ENCODE measurements around the gene LDAF1. TPM values are rescaled to one million over a fixed set of nuclear protein-coding genes. Genes with fewer than 3 reads are reported as not detected.

The LDAF1 gene
- total and polyA plus RNA-seq, 10 donors = 6.3 to 22.1 (median 12.0) TPM

DNA sequence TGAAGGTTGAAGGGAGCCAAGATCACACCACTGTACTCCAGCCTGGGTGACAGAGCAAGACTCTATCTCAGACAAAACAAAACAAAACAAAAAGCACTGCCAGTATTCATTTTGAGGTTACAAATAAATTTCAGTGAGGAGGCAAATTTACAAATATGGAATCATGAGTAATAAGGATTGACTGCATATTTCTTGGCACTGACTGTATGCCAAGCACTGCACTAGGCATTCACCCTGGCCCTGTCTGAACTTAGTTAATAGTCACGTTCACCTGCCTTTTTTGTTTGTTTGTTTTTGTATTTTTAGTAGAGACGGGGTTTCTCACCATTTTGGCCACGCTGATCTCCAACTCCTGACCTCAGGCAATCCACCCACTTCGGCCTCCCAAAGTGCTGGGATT, 5.1 kb downstream of the LDAF1 start:
- TF ChIP-seq POLR2A (IDR thresholded peaks at IDR 0.05) (no peak), POLR2AphosphoS5 (IDR thresholded peaks at IDR 0.05) (no peak)
- TF ChIP-seq, protein P1, sequence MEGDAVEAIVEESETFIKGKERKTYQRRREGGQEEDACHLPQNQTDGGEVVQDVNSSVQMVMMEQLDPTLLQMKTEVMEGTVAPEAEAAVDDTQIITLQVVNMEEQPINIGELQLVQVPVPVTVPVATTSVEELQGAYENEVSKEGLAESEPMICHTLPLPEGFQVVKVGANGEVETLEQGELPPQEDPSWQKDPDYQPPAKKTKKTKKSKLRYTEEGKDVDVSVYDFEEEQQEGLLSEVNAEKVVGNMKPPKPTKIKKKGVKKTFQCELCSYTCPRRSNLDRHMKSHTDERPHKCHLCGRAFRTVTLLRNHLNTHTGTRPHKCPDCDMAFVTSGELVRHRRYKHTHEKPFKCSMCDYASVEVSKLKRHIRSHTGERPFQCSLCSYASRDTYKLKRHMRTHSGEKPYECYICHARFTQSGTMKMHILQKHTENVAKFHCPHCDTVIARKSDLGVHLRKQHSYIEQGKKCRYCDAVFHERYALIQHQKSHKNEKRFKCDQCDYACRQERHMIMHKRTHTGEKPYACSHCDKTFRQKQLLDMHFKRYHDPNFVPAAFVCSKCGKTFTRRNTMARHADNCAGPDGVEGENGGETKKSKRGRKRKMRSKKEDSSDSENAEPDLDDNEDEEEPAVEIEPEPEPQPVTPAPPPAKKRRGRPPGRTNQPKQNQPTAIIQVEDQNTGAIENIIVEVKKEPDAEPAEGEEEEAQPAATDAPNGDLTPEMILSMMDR (IDR thresholded peaks at IDR 0.05 in 8 of 11, conservative IDR thresholded peaks at IDR 0.05 in 3 of 11) = no peak
- Histone ChIP-seq H3K9me3 (no peaks in the 10 kb centered on the region), H3K4me1 (peaks cover 0 to 29% (median 15%) of the 10 kb centered on the region in 6 donors), H3K36me3 (peaks cover 0 to 68% (median 21%) of the 10 kb centered on the region in 6 donors), H3K27me3 (replicated peaks in 1 of 7) (no peaks in the 10 kb centered on the region), H3K4me3 (no peak overlapping the region), H3K27ac (no peak overlapping the region)
- 84 to 96% (median 93%) methylated on average over 4 of the region's 4 CpGs for WGBS, 5 donors
- no peak for DNase-seq
- intact Hi-C loops (cut with DNase I; ENCODE audit: low total_unique reads) = no loop called here

DNA sequence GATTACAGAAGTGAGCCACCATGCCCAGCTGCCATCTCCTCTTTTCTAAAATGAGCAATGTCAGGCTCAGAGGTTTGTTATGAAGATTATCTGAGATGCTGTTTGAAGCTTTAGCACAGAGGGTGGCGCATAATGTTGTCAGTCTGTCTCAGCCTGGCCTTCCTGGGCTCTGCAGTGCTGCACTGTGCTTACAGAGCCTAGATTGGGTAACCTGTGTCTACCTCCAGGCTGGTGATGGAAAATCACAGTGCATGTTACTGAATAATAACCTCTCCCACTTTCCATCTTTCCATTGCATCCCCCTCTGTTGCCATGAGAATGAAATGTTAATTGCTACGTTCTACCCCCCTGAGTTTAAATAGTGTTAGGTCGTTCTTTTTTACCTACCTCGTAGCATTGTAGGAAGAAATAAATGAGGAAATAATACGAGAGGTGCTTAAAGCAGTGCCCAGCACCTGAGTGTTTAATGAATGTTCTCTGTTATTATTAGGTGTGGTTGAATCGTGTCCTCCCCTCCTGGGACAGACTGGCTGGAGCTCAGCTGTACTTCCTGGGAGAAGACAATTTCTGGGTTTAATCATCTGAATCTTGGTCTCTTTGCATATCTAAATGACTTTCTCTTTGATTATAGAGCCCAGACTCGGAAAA, 6.2 kb downstream of the LDAF1 start:
- Histone ChIP-seq H3K27ac (no peak overlapping the region), H3K4me1 (peaks cover 0 to 20% (median 6%) of the 10 kb centered on the region in 6 donors), H3K36me3 (peaks cover 0 to 68% (median 21%) of the 10 kb centered on the region in 6 donors), H3K9me3 (no peaks in the 10 kb centered on the region), H3K27me3 (replicated peaks in 1 of 7) (no peaks in the 10 kb centered on the region), H3K4me3 (no peak overlapping the region)
- TF ChIP-seq POLR2A (IDR thresholded peaks at IDR 0.05) = no peak
- TF ChIP-seq, protein P1 (IDR thresholded peaks at IDR 0.05 in 8 of 11, conservative IDR thresholded peaks at IDR 0.05 in 3 of 11) = no peak
- no peak for TF ChIP-seq POLR2AphosphoS5 (IDR thresholded peaks at IDR 0.05)
- intact Hi-C loops (cut with DNase I; ENCODE audit: low total_unique reads) = no loop called here
- DNase-seq = no peak
- WGBS, 5 donors = 92 to 97% (median 94%) methylated on average over 7 of the region's 7 CpGs

DNA sequence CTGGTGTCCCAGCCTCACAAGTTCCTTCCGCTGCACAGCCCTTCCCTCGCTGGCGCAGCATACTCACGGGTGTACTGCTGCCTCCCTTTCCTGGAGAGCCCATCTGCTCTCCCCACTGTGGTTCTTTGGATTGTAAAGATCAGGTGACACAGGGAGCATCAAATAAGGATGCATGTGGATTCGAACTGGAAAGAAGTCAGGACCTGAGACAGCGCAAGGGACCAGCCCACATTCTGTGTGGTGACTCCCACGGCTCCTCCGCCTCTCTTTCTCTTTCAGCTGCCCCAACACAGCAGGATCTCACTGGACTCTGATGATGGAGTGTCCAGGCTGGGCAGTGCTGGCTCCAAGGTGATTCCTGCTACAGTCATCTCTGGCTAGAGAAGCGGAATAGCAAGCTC, 8.1 kb downstream of the LDAF1 start:
- Histone ChIP-seq H3K9me3 (no peaks in the 10 kb centered on the region), H3K4me1 (peaks cover 0 to 12% (median 0%) of the 10 kb centered on the region in 6 donors), H3K4me3 (no peak overlapping the region), H3K27ac (no peak overlapping the region), H3K27me3 (replicated peaks in 1 of 7) (no peaks in the 10 kb centered on the region), H3K36me3 (peaks cover 0 to 80% (median 39%) of the 10 kb centered on the region in 6 donors)
- TF ChIP-seq POLR2AphosphoS5 (IDR thresholded peaks at IDR 0.05) (no peak), POLR2A (IDR thresholded peaks at IDR 0.05) (no peak)
- TF ChIP-seq, protein P1 (IDR thresholded peaks at IDR 0.05 in 8 of 11, conservative IDR thresholded peaks at IDR 0.05 in 3 of 11) = no peak
- no peak for DNase-seq
- WGBS, 5 donors = 87 to 95% (median 93%) methylated on average over 9 of the region's 9 CpGs
- intact Hi-C loops (cut with DNase I; ENCODE audit: low total_unique reads) = no loop called here

DNA sequence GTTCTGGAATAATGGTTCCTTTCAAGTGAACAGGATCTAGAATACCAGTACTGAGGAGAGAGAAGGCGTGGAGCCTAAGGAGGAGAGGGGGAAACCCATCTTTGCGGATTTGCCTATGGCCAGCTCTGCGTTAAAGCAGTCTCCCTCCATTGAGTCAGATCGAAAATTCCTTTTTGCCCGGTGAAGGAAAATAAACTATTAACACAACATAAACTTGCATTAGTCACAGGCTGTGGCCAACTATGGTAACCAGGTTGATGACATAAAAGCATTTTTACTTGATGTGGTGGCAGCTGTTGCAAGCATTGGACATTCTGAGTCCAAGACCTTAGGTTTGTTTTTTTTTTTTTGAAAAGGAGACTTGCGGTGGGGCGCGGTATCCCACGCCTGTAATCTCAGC, 8.9 kb downstream of the LDAF1 start:
- H3K27ac ChIP-seq = no peak overlapping the region
- TF ChIP-seq POLR2AphosphoS5 (IDR thresholded peaks at IDR 0.05) (no peak), POLR2A (IDR thresholded peaks at IDR 0.05) (no peak)
- TF ChIP-seq, protein P1 (IDR thresholded peaks at IDR 0.05 in 8 of 11, conservative IDR thresholded peaks at IDR 0.05 in 3 of 11) = no peak
- H3K36me3 ChIP-seq = peaks cover 0 to 80% (median 45%) of the 10 kb centered on the region in 6 donors
- H3K9me3 ChIP-seq = no peaks in the 10 kb centered on the region
- no peak for DNase-seq
- H3K27me3 ChIP-seq (replicated peaks in 1 of 7) = no peaks in the 10 kb centered on the region
- H3K4me1 ChIP-seq = peaks cover 0 to 7% (median 0%) of the 10 kb centered on the region in 6 donors
- intact Hi-C loops (cut with DNase I; ENCODE audit: low total_unique reads) = no loop called here
- no peak overlapping the region for H3K4me3 ChIP-seq
- WGBS, 5 donors = 95 to 98% (median 97%) methylated on average over 9 of the region's 9 CpGs

Data from spleen (tissue), 11 donors.